ENCODE measurements around the gene TP73.

DNA sequence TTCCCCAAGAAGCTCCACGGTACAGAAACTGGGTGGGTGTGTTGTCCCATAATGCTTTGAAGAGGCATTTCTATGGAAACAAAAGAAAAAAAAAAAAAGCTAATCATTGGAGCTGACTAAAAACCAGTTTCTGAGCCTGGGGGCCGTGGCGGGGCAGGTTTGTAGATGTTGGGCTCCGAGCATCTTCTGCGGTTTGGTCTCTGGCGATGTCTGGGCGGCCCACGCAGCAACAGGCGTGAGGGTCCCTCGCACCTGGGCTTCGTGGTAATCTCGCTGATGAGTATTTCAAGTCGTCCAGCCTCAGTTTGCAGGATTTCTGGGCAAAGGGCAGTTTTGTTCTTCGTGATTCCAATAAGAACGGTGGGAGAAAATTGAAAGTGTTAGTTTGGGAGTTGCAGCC, 6.8 kb downstream of the TP73 start:
- TF ChIP-seq, protein P1, sequence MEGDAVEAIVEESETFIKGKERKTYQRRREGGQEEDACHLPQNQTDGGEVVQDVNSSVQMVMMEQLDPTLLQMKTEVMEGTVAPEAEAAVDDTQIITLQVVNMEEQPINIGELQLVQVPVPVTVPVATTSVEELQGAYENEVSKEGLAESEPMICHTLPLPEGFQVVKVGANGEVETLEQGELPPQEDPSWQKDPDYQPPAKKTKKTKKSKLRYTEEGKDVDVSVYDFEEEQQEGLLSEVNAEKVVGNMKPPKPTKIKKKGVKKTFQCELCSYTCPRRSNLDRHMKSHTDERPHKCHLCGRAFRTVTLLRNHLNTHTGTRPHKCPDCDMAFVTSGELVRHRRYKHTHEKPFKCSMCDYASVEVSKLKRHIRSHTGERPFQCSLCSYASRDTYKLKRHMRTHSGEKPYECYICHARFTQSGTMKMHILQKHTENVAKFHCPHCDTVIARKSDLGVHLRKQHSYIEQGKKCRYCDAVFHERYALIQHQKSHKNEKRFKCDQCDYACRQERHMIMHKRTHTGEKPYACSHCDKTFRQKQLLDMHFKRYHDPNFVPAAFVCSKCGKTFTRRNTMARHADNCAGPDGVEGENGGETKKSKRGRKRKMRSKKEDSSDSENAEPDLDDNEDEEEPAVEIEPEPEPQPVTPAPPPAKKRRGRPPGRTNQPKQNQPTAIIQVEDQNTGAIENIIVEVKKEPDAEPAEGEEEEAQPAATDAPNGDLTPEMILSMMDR (IDR thresholded peaks at IDR 0.05), result no peak
- TF ChIP-seq POLR2A (IDR thresholded peaks at IDR 0.05), result no peak
